Measurements from ENCODE around the gene BNC2.
A peak's percentile ranks its signal among the peaks of the same experiment; 100 is the strongest.

Gene BNC2

DNA sequence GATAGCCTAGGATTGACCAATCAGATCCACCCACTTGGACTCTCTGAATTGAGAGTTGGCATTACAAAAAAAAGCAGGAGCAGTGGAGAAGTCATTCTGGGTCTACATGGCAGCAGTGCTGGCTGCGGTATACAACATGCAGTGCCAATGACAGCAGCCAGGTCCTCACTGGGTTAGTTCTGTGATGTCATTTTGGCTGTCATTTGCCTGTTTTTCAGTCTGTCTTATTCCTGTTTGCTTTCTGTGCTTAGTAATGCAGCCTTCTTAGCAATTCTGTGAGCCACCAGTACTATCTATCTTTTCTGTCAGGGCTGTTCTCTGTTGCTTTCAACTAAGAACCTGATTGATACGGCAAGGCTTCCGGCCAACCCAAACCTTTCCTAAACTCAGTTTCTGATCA lies 471.8 kb downstream of the BNC2 start:
- TF ChIP-seq GATA2 (IDR thresholded peaks at IDR 0.05; ENCODE audit: low read depth, low read length) = no peak
- no peak for TF ChIP-seq GATA3 (IDR thresholded peaks at IDR 0.05; ENCODE audit: low read depth, low read length)

DNA sequence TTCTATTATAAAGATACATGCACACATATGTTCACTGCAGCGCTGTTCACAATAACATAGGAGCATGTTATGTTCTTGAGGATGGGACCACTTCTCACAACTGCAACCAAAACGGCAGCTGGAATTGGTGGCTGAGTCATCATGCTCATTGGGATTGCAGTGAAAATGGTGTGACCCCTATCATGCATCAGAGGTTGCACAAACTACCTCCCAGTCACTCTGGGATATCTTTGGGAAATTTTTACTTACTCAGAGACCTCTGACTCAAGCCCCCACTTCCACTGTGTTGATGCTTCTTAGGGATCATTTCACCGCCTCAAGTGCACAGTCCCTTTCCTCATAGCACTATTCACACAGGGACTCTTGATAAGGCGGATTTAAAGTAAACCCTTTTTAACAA lies 474.1 kb downstream of the BNC2 start:
- TF ChIP-seq GATA3 (IDR thresholded peaks at IDR 0.05; ENCODE audit: low read depth, low read length) (no peak), GATA2 (IDR thresholded peaks at IDR 0.05; ENCODE audit: low read depth, low read length) (no peak)

DNA sequence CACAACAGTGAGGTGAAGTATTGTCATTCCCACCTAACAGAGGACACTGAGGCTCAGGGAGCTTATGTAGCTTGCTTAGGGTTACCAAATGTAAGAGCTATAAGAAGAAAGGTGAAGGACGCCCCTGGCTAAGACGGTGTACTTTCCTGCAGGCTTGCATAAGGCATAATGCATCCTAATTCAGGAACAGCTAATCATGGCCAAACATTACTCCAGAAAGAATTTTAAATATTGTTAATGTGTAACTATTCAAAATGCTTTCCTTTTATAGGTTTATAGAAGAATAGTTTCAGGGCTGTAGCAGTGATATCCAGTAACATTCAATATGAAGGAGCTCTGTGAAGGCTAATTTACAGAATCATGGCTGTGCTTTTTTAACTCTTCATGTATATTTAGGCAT lies 479.1 kb downstream of the BNC2 start:
- no peak for TF ChIP-seq GATA2 (IDR thresholded peaks at IDR 0.05; ENCODE audit: low read depth, low read length)
- no peak for TF ChIP-seq GATA3 (IDR thresholded peaks at IDR 0.05; ENCODE audit: low read depth, low read length)

DNA sequence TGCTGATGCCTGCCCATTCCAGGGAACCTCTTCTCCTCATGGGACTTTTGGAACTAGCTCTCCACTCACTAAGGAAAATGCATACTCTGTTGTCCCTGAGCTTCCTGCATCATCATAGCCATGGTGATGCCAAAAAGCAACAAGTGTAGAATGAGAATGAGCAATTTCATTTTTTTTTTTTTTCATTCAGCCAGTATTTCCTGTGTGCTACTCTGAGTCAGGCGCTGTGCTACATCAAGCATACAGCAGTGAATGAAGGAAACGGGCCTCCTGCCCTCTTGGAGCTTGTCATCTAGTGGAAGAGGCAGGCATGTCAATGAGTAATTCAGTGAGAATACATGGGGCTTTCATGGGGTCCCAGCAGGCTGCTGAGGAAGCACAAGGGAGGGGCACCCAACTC lies 483.1 kb downstream of the BNC2 start:
- TF ChIP-seq GATA2 (IDR thresholded peaks at IDR 0.05; ENCODE audit: low read depth, low read length) = no peak
- no peak for TF ChIP-seq GATA3 (IDR thresholded peaks at IDR 0.05; ENCODE audit: low read depth, low read length)

DNA sequence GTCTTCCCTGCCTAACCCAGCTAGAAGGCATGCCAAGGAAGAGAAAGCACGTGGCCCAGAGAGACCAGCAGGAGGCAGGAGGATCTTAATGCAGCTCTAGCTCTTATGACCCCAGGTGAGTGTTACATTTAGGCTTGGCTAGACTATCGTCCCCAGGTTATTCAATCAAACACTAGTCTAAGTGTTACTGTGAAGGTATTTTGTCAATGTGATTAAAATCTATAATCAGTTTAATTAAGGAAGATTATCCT lies 483.7 kb downstream of the BNC2 start:
- TF ChIP-seq GATA3 (IDR thresholded peaks at IDR 0.05; ENCODE audit: low read depth, low read length) (no peak), GATA2 (IDR thresholded peaks at IDR 0.05; ENCODE audit: low read depth, low read length) (no peak)

DNA sequence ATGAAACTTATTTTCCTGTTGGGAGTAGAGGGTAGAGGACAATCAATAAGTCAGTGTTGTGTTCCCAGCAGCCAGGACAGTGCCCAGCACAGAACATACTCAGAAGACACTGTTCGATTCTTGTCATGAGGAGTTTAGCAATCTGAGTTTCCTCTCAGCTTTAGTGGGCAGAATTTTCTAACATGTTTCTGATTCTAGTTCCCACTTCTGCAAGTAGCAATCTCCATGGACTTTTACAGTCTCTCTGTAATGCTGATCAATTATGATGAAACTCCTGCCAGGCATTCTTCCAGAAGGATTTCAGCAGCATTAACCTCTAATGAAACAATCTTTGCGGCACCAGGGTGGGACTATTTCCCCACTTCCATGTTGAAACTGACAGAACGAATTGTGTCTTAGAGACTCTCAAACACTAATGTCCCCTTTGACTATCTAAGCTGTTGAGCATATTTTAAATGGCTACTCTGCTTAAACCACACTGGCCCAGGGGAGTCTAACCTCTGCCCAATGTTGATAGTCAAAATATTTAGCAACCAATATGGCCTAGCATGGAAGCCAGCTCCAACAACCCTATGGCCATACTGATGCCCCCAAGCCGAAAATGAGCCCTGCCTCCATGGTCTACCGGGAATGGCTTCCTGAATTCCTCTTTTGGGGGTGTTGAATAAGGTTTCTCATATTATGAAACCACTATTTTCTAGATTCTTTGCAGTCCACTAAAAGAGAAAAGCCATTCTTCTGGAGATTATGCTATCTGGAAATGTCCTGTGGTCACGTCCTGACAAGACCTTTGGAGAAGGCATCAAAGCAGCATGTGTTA lies 484.3 kb downstream of the BNC2 start:
- TF ChIP-seq GATA2 (IDR thresholded peaks at IDR 0.05; ENCODE audit: low read depth, low read length) (no peak), GATA3 (IDR thresholded peaks at IDR 0.05; ENCODE audit: low read depth, low read length) (no peak)

DNA sequence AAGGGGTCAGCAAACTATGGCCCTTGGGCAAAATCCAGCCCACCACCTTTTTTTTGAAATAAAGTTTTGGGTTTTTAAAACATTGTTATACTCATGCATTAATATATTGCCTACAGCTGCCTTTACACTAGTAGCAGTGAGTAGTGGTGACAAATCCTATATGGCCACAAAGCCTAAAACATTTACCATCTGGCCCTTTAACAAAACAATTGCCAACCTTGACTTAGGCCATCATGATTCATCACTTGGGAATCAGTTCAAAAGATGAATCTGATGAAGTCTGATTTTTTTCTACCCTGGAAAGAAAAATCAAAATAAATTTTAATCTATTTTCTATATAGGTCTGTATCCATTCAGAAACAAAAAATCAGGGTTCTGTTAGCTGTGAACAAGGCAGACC lies 484.9 kb downstream of the BNC2 start:
- TF ChIP-seq GATA3 (IDR thresholded peaks at IDR 0.05; ENCODE audit: low read depth, low read length) (no peak), GATA2 (IDR thresholded peaks at IDR 0.05; ENCODE audit: low read depth, low read length) (no peak)

DNA sequence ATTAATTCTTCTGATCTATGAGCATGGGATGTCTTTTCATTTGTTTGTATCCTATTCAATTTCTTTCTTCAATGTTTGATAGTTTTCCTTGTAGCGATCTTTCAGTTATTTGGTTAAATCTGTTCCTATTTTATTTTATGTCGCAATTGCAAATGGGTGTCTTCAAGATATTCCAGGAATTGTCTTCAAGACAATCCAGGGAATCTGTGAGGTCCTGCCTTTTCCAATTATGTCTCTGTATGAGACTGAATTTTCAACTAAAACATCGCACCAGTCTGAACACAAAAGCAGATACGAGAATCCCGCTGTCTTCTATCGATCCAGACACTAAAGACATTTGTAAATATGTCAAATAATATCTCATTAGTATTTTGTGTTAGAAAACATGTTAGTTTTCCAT lies 485.5 kb downstream of the BNC2 start:
- TF ChIP-seq GATA3 (IDR thresholded peaks at IDR 0.05; ENCODE audit: low read depth, low read length) (no peak), GATA2 (IDR thresholded peaks at IDR 0.05; ENCODE audit: low read depth, low read length) (no peak)

DNA sequence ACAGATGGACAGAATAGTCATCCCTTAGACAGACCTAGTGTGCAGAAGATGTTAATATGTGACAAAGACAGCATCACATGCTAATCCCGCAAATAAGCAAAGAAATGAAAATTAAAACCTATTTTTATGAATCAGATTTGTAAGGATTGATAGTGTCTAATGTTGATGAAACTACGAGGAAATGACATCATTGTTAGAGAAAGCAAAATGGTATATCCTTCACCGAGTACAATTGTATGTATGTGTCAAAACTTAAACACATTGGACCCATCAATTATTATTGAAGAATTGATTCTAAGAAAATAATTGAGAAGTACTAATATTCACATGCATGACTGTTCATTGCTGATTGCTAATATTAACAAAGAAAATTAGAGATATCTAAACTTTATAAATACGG lies 493.2 kb downstream of the BNC2 start:
- TF ChIP-seq GATA3 (IDR thresholded peaks at IDR 0.05; ENCODE audit: low read depth, low read length) (no peak), GATA2 (IDR thresholded peaks at IDR 0.05; ENCODE audit: low read depth, low read length) (no peak)

DNA sequence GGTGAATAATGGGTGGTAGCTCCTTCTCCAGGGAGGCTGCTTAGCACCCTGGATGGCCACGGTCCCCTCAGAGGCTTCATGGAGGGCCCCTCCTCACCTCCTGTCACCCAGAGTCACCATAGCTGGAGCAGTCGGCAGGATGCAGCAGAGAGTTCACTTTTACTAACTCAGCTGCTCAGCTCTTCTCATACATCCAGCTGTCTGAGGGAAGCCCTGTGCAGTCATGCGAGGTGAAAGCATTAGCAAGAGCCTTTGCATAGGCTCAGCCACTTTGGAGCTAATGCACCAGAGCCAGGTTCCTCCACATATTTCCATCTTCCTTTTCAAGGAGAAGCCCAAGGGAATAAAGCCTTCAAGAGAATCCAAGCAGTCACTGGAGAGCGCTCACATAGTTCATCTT lies 499.2 kb downstream of the BNC2 start:
- TF ChIP-seq GATA2 (IDR thresholded peaks at IDR 0.05; ENCODE audit: low read depth, low read length) (no peak), GATA3 (IDR thresholded peaks at IDR 0.05; ENCODE audit: low read depth, low read length) (no peak)

DNA sequence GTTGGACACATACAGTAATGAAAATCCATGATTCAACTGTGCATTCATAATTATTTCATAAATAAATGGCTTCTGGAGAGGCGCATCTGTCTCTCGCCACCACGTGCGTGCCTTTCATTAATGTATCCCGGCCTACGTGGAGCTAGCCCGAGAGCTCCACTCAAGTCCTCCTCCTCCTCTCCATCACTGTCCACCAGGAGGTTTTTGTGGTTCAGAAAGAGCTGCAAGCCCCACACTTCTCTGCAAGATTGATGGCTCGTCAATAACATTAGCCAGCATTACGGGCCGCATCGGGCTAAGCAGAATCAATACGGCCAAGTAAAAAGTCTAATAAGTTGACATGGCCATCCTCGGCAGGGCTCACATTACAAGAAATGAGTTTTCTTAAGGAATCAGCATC lies 499.8 kb downstream of the BNC2 start:
- TF ChIP-seq GATA3 (IDR thresholded peaks at IDR 0.05; ENCODE audit: low read depth, low read length) (no peak), GATA2 (IDR thresholded peaks at IDR 0.05; ENCODE audit: low read depth, low read length) (no peak)

DNA sequence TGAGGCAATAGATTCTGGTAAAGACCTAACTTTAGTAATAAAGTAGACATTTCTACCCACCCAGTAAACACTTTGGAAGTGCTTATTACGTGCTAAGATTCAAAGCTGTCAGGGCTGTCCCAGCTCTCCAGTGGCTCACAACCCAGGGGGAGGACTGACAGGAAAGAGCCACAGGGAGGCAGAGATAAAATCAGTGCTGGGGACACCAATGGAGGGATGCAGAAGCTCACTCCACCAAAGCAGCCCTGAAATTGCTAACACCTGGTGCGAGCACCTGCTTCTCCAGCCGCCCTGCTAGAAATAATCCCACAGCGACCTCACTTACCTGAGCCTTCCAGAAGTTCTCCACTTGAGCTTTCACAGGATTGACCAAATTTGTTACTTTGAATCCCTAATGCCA lies 501.0 kb downstream of the BNC2 start:
- TF ChIP-seq GATA2 (IDR thresholded peaks at IDR 0.05; ENCODE audit: low read depth, low read length) (peak; percentile 53), GATA3 (IDR thresholded peaks at IDR 0.05; ENCODE audit: low read depth, low read length) (no peak)

DNA sequence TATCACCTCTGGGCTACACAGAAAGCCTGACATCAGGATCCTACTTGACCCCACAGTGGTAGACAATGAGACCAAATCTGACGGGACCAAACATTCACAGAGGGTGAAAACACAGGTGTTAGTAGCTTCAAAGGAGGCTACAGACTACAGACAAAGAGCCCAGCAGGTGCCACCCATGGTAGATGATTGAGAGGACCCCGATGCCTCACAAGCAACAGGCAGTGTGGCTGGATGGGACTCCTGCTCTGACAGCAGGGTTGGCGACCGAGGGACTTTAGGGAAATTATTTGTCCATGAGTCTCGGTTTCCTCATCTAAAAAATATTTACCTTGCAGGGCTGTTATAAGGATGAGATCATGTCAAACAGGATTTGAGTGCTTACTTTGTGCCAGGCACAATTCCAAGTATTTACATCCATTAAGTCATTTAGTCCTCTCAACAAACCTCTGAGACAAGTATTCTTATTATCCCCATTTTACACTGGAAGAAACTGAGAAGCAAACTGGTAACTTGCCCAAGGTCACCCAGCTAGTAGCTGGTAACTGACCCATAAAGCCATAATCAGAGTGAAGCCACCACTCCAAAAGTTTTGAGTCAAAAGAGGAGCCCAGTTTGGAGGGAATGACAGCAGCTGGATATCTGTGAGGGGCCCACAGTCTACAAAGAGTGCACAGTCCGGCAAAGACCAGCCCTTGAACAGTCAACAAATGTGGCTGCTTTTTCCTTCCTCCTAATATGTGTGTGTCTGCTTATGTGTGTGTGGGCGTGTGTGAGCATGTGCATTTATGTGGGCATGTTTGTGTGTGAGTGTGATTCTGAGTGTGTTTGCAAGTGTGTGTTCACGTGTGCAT lies 502.0 kb downstream of the BNC2 start:
- TF ChIP-seq GATA3 (IDR thresholded peaks at IDR 0.05; ENCODE audit: low read depth, low read length) = no peak
- TF ChIP-seq GATA2 (IDR thresholded peaks at IDR 0.05; ENCODE audit: low read depth, low read length) = no peak

DNA sequence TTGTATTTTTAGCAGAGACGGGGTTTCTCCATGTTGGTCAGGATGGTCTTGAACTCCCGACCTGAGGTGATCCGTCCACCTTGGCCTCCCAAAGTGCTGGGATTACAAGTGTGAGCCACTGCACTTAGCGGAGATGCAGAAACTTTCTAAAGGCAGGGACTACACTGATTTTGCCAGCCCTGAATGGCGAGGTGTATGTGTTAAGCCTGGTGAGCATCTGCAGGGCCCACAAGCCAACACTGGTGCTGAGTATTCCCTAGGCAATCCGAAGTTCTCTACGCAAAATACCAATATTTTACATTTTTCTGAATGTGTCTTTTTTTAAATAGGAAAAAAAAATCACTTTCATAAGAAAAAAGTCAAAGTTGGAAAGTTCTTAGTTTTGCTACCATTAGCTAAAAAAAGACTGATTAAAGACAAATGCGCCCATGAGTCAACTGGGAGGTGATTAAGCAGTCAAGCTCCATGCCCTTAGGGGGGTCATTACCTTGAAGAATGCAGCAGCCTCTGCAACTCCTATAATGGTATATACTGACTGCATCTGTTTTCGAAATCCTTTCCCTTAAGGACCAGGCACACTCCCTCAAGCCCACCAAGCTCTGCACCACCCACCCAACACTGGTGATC lies 502.8 kb downstream of the BNC2 start:
- no peak for TF ChIP-seq GATA2 (IDR thresholded peaks at IDR 0.05; ENCODE audit: low read depth, low read length)

DNA sequence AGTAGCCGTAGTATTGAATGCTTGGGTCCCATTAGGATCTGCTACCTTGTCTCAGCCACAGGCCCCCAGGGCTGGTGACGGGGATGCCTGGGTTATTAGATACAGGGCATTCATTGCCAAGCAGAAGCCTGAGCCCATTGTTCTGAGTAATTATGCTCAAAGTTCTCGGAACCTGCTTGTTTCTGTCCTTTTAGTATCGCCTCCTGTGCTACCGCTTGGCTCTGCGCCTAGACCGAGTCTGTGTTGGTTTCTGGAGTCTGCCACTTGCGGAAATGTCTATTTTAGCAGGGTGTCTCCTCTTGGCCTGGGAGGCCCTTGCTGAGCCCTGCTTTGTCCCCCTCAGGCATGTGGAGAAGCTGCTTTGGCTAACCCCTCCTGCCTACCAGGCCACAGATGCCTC lies 506.1 kb downstream of the BNC2 start:
- TF ChIP-seq GATA2 (IDR thresholded peaks at IDR 0.05; ENCODE audit: low read depth, low read length) = no peak
- TF ChIP-seq GATA3 (IDR thresholded peaks at IDR 0.05; ENCODE audit: low read depth, low read length) = no peak
